ENCODE data around the gene HEPACAM2. TPM values are rescaled to one million over a fixed set of nuclear protein-coding genes. Genes with fewer than 3 reads are reported as not detected.

Gene HEPACAM2
- total and polyA plus RNA-seq, 2 of the 4 experiments (the other 2 are of a cell fraction) = under 0.01 to 0.05 TPM

GRCh38 chr7:93156884-93157283, 69.4 kb downstream of the HEPACAM2 start:
- no peak overlapping the region for H4K91ac ChIP-seq (ENCODE audit: insufficient read depth, low read depth, low read length)
- no peak overlapping the region for H2BK20ac ChIP-seq (ENCODE audit: low read depth, low read length)
- no peak overlapping the region for H3K23ac ChIP-seq (ENCODE audit: low read depth, low read length)
- no peak overlapping the region for H4K5ac ChIP-seq (ENCODE audit: low read depth, low read length)
- no peaks in the 10 kb centered on the region for H3K27me3 ChIP-seq (ENCODE audit: control insufficient read depth, insufficient read depth, low read length)
- no peak overlapping the region for H3K4me3 ChIP-seq (ENCODE audit: insufficient read depth, low read depth, low read length)
- no peak overlapping the region for H3K9ac ChIP-seq (ENCODE audit: low read depth, low read length)
- H3K36me3 ChIP-seq (ENCODE audit: control insufficient read depth, insufficient read depth, low read length) = no peaks in the 10 kb centered on the region
- H3K79me1 ChIP-seq (ENCODE audit: low read depth in 1 of 2, low read length in 2 of 2) = no peaks in the 10 kb centered on the region
- in situ Hi-C loops (cut with MboI; ENCODE audit: low sequenced_read_pairs) (no loop called here), dilution Hi-C loops (cut with HindIII; ENCODE audit: low sequenced_read_pairs, unreplicated experiment) (no loop called here), intact Hi-C loops (cut with micrococcal nuclease) (no loop called here)
- no peak overlapping the region for H2BK15ac ChIP-seq (ENCODE audit: low read depth, low read length)
- no peak overlapping the region for H3K56ac ChIP-seq (ENCODE audit: extremely low read depth, insufficient read depth, low read length)
- BruUV-seq (replicated peaks) = no TSS peak
- H2AK9ac ChIP-seq (replicated peaks; ENCODE audit: low read depth, low read length, poor library complexity) = no peak overlapping the region
- H3K9me1 ChIP-seq (ENCODE audit: insufficient read depth, low read length) = no peaks in the 10 kb centered on the region
- no peak overlapping the region; the same call in 1 of the 2 replicates for H3K4ac ChIP-seq (ENCODE audit: low read depth, low read length)
- ATAC-seq (ENCODE audit: low read depth) = 0 out of 2 replicates have a peak, but pooled peaks have one; percentile 29
- H2AFZ ChIP-seq (replicated peaks; ENCODE audit: low read length, poor library complexity) = no peak overlapping the region
- peak overlapping the region; percentile 28 for H2BK5ac ChIP-seq (ENCODE audit: low read depth, low read length, poor library complexity, severe bottlenecking)
- ChIA-PET POLR2A (ENCODE audit: unreplicated experiment) (no interaction called here), CTCF (interaction anchor here (0.9 kb wide), 1 partner anchor 454 kb away, joined by 3 read pairs; no protein-coding TSS in a partner anchor)
- H3K14ac ChIP-seq (replicated peaks; ENCODE audit: low read depth, low read length) = no peak overlapping the region
- H3K4me1 ChIP-seq (ENCODE audit: control insufficient read depth, insufficient read depth, low read length) = no peaks in the 10 kb centered on the region; the same call in 1 of the 2 replicates
- no peak overlapping the region for H4K8ac ChIP-seq (ENCODE audit: low read depth in 2 of 2, low read length in 2 of 2)
- H2BK120ac ChIP-seq (ENCODE audit: low read depth, low read length) = peak overlapping the region; percentile 3; the same call in 1 of the 2 replicates
- H3K27ac ChIP-seq (ENCODE audit: insufficient read depth, low read length) = no peak overlapping the region
- H3K18ac ChIP-seq (ENCODE audit: low read depth, low read length) = no peak overlapping the region
- no peak overlapping the region for H3K4me2 ChIP-seq (ENCODE audit: low read depth, low read length)
- H4K20me1 ChIP-seq (ENCODE audit: insufficient read depth, low read length) = no peaks in the 10 kb centered on the region
- TF ChIP-seq RFX5 (IDR thresholded peaks at IDR 0.05; ENCODE audit: low read depth, low read length) (no peak), NFE2L2 (IDR thresholded peaks at IDR 0.05; ENCODE audit: low read depth, low read length) (no peak), FOS (IDR thresholded peaks at IDR 0.05; ENCODE audit: low read depth, low read length) (no peak), SMC3 (IDR thresholded peaks at IDR 0.05; ENCODE audit: low read depth, low read length) (no peak), CEBPB (IDR thresholded peaks at IDR 0.05; ENCODE audit: low read depth, low read length) (no peak), RCOR1 (IDR thresholded peaks at IDR 0.05; ENCODE audit: insufficient replicate concordance, low read length) (no peak), USF2 (IDR thresholded peaks at IDR 0.05; ENCODE audit: low read depth, low read length) (no peak), ELK1 (IDR thresholded peaks at IDR 0.05; ENCODE audit: borderline replicate concordance, low read depth, low read length) (no peak), MAZ (IDR thresholded peaks at IDR 0.05; ENCODE audit: borderline replicate concordance, low read depth, low read length) (no peak), MXI1 (IDR thresholded peaks at IDR 0.05; ENCODE audit: borderline replicate concordance, low read depth, low read length) (no peak), RAD21 (IDR thresholded peaks at IDR 0.05; ENCODE audit: low read length) (no peak)
- DNase-seq = peak; percentile 32
- WGBS, 2 experiments (ENCODE audit: extremely low coverage in 2 of 2, insufficient read length in 1 of 2) = no CpG with 5 or more reads among the region's 1 CpG
- no peak overlapping the region for H2AK5ac ChIP-seq (ENCODE audit: low read depth, low read length)
- peaks cover under 1% of the 10 kb centered on the region; the same call in 1 of the 2 replicates for H3K9me3 ChIP-seq (ENCODE audit: control insufficient read depth, insufficient read depth, low read length)

Measured in IMR-90 (cell line).